Right lobe of liver (tissue), 4 donors: ENCODE data around the gene MAPK12.

Experiments
- CTCF ChIP-seq, 4 donors: fragments of 200-600 bp in 3 of 4; fragments of 450-650 bp in 1 of 4; IDR thresholded peaks; one replicate each; pipeline versions ENCODE4 v1.5.1 to v1.8.0; 2016 to 2022; ENCODE audit warnings: antibody characterized with exemption in 4 of 4, mild to moderate bottlenecking in 2 of 4
- POLR2A ChIP-seq: fragments of 450-650 bp; IDR thresholded peaks from one replicate; pipeline ENCODE4 v1.6.1; 2017; ENCODE audit warnings: antibody characterized with exemption, mild to moderate bottlenecking
- donor health status: DM: no; HTN: no; CAD: no.
- donor health status: DM: no; HTN: no; CAD: no.
- donor health status: DM: no; HTN: yes; CAD: no.

GRCh38 chr22:50309601-50309991 is 48.1 kb upstream of the MAPK12 start:
- TF ChIP-seq CTCF (IDR thresholded peaks at IDR 0.05) (no peak), POLR2A (no peak)
